NT2/D1 (cell line): ENCODE results near the gene NBPF9.
"Not testable (repeated sequence)": the region's sequence is repeated elsewhere in the genome, so short reads cannot be mapped to it uniquely, and the experiment has no call there.

Source experiments
- DNase-seq: peaks from one replicate; pipeline ENCODE4 v3.0.0-alpha.2; 2011; ENCODE audit warnings: low read depth, low spot score
- H3K27me3 ChIP-seq: 2 replicates; pipeline ENCODE4 v1.6.0; 2011; ENCODE audit warnings: mild to moderate bottlenecking; ENCODE audit not compliant: insufficient read length, insufficient read depth
- H3K36me3 ChIP-seq: 2 replicates; pipeline ENCODE4 v1.6.1; 2011; ENCODE audit warnings: mild to moderate bottlenecking, low read length, mixed read lengths; ENCODE audit not compliant: insufficient read depth, insufficient read length
- H3K4me1 ChIP-seq: 2 replicates; pipeline ENCODE4 v1.5.1; 2011; ENCODE audit not compliant: insufficient read depth, insufficient read length
- H3K4me3 ChIP-seq: 2 replicates; pipeline ENCODE4 v1.5.1; 2011; ENCODE audit warnings: low read depth; ENCODE audit not compliant: insufficient read length
- H3K9ac ChIP-seq: 2 replicates; pipeline ENCODE4 v1.6.0; 2011; ENCODE audit warnings: low read depth; ENCODE audit not compliant: insufficient read length
- H3K9me3 ChIP-seq: 2 replicates; pipeline ENCODE4 v1.5.1; 2011; ENCODE audit warnings: mild to moderate bottlenecking, low read length; ENCODE audit not compliant: insufficient read depth

The NBPF9 gene

GRCh38 chr1:149103109-149104081 is at the start of gene NBPF9:
NBPF9 (minus strand) TSS chr1:149103551; CDS start chr1:149082139, 21,412 bp downstream.
- not testable (repeated sequence) for DNase-seq, H3K4me1 ChIP-seq, H3K27me3 ChIP-seq, H3K9me3 ChIP-seq, H3K36me3 ChIP-seq
- peak within 1 kb of the TSS; percentile 21 for H3K4me3 ChIP-seq
- peak within 1 kb of the TSS; percentile 61 for H3K9ac ChIP-seq

- not testable (repeated sequence) for H3K27me3 ChIP-seq, H3K9me3 ChIP-seq, H3K36me3 ChIP-seq, H3K9ac ChIP-seq, H3K4me1 ChIP-seq, DNase-seq, H3K4me3 ChIP-seq
Observed at GRCh38 chr1:149149909-149150308, 46.6 kb upstream of the NBPF9 start.

GRCh38 chr1:149137585-149137984 is 34.2 kb upstream of the NBPF9 start:
- H3K4me1 ChIP-seq, H3K27me3 ChIP-seq, H3K4me3 ChIP-seq, H3K36me3 ChIP-seq, DNase-seq, H3K9me3 ChIP-seq, H3K9ac ChIP-seq: not testable (repeated sequence)

- H3K36me3 ChIP-seq, H3K9me3 ChIP-seq, H3K9ac ChIP-seq, H3K4me1 ChIP-seq, H3K4me3 ChIP-seq, DNase-seq, H3K27me3 ChIP-seq: not testable (repeated sequence)
Observed at GRCh38 chr1:149130938-149131337, 27.6 kb upstream of the NBPF9 start.

- H3K9me3 ChIP-seq, H3K27me3 ChIP-seq, H3K4me1 ChIP-seq, H3K36me3 ChIP-seq, H3K4me3 ChIP-seq, H3K9ac ChIP-seq, DNase-seq: not testable (repeated sequence)
Observed at GRCh38 chr1:149129245-149129644, 25.9 kb upstream of the NBPF9 start.

GRCh38 chr1:149126555-149127145 is 23.3 kb upstream of the NBPF9 start:
- DNase-seq, H3K36me3 ChIP-seq, H3K4me3 ChIP-seq, H3K9ac ChIP-seq, H3K4me1 ChIP-seq, H3K27me3 ChIP-seq, H3K9me3 ChIP-seq: not testable (repeated sequence)

- H3K4me3 ChIP-seq, H3K9ac ChIP-seq, H3K27me3 ChIP-seq, H3K9me3 ChIP-seq, H3K36me3 ChIP-seq, DNase-seq, H3K4me1 ChIP-seq: not testable (repeated sequence)
Observed at GRCh38 chr1:149123948-149124926, 20.9 kb upstream of the NBPF9 start.

GRCh38 chr1:149112828-149113227 is 9.5 kb upstream of the NBPF9 start:
- not testable (repeated sequence) for H3K9me3 ChIP-seq, H3K27me3 ChIP-seq, H3K36me3 ChIP-seq, H3K4me1 ChIP-seq, H3K9ac ChIP-seq, DNase-seq, H3K4me3 ChIP-seq

GRCh38 chr1:149110343-149110742 is 7.0 kb upstream of the NBPF9 start:
- H3K9ac ChIP-seq, H3K4me3 ChIP-seq, H3K36me3 ChIP-seq, DNase-seq, H3K4me1 ChIP-seq, H3K27me3 ChIP-seq, H3K9me3 ChIP-seq: not testable (repeated sequence)

GRCh38 chr1:149102574-149102973 is 777 bp downstream of the NBPF9 start:
- not testable (repeated sequence) for H3K27me3 ChIP-seq, H3K36me3 ChIP-seq, DNase-seq, H3K4me1 ChIP-seq, H3K9me3 ChIP-seq
- Histone ChIP-seq H3K9ac (peak overlapping the region; percentile 50), H3K4me3 (peak overlapping the region; percentile 21)

GRCh38 chr1:149098276-149098675 is 5.1 kb downstream of the NBPF9 start:
- H3K9ac ChIP-seq, DNase-seq, H3K27me3 ChIP-seq, H3K9me3 ChIP-seq, H3K36me3 ChIP-seq, H3K4me1 ChIP-seq, H3K4me3 ChIP-seq: not testable (repeated sequence)
